ENCODE measurements around the gene INHBE.
"Not testable (repeated sequence)": the region's sequence is repeated elsewhere in the genome, so short reads cannot be mapped to it uniquely, and the experiment has no call there.

The INHBE gene, protein sequence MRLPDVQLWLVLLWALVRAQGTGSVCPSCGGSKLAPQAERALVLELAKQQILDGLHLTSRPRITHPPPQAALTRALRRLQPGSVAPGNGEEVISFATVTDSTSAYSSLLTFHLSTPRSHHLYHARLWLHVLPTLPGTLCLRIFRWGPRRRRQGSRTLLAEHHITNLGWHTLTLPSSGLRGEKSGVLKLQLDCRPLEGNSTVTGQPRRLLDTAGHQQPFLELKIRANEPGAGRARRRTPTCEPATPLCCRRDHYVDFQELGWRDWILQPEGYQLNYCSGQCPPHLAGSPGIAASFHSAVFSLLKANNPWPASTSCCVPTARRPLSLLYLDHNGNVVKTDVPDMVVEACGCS

DNA sequence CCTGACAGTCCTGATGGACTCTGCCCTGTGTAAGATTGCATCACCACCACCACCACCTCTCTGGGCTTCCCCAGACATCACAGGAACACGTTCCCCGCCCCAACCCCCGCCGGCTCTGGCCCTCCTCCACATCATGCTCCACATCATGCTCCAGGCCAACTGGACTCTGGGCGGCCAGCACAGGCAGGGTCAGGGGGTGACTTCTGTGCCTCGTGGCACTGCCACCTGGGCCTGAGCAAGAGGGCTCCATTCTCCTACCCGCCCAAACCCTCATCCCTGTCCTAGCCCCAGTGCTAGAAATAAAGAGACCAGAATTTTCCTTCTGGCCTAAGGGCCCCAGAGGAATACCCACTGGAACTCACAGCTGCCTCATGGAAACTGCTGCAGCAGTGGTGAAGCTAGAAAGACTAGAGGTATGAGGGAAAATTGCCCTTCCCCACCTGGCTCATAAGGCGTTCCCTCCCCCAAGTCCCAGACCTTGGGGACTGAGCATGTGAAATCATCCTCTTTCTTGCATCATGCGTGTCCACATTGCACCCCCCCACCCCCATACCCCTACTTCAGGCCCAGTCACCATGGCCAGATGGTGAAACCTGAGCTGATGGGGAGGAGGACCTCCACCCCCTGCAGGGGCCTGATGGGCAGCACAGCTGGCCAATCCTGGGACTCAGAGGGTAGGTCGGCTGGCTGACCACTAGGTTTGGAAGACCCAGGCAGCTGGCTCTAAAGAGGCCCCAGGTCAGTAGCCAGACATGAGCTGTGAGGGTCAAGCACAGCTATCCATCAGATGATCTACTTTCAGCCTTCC is at the start of gene INHBE:
INHBE (plus strand) TSS at position 742 of the 808 bp plus-strand sequence. CDS start 230 bp downstream, outside the sequence.
- no peak for DNase-seq

DNA sequence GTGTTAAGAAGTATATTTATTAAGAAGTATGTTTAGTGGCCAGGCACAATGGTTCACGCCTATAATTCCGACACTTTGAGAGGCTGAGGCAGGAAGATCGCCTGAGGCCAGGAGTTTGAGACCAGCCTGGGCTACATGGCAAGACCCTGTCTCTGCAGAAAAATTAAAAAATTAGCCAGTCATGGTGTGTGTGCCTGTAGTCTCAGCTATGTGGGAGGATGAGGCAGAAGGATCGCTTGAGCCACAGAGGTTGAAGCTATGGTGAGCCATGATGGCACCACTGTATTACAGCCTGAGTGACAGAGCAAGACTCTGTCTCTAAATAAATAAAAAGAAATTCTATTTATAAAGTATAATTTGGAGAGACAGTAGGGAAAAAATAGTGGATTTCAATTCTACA is 44.6 kb upstream of the INHBE start:
- DNase-seq: no peak

DNA sequence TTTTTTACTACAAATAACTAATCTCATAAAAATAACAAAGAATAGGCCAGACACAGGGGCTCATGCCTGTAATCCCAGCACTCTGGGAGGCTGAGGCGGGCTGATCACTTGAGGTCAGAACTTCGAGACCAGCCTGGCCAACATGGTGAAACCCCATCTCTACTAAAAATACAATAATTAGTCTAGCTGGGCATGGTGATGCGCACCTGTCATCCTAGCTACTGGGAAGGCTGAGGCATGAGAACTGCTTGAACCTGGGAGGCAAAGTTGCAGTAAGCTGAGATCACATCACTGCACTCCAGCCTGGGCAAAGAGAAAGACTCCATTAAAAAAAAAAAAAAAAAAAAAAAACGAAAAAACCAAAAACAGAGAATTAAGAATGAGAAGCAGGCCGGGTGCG is 40.9 kb upstream of the INHBE start:
- DNase-seq: not testable (repeated sequence)

DNA sequence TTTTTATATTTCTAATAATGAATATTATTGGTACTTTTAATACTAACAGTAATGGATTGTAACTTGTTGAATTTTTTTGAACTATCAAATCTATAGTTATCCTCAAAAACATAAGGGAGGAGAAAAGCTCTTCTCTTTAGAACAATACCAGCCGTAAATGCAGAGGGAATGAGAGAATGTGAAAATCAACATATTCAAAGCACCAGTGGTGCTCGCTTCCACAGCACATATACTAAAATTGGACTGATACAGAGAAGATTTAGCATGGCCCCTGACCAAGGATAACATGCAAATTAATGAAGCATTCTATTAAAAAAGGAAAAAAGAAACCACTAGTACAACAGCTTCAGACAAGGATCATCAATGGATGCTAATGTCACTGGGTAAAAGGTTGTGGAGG is 40.0 kb upstream of the INHBE start:
- no peak for DNase-seq

DNA sequence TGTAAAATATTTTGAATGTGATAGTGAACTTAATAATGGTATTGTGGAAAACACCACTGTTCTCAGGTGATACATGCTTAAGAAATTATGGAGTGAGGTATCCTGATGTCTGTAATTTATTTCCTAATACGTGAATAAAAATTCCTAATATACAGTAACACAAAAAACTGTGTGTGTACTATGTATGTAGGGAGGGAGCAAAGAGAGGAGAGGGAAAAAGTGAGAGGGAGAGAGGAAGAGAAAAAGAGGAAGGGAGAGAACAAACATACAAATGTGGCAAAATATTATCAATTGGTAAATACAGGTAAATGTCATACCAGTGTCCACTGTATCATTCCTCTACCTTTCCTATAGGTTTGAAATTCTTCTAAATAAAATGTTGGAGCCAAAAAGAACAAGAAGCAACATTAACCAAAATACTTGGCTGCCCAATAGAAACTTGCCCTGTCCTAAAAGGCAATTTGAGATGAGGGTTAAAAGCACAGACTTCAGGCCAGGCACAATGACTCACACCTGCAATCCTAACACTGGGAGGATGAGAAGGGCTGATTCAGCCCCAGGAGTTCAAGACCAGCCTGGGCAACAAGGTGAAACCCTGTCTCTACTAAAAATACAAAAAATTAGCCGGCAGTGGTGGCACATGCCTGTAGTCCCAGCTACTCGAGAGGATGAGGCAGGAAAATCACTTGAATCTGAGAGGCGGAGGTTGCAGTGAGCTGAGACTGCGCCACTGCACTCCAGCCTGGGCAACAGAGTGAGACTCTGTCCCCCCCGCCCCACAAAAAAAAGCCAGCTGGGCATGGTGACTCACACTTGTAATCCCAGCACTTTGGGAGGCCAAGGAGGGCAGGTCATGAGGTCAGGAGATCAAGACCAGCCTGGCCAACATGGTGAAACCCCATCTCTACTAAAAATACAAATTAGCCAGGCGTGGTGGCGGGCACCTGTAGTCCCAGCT is 38.8 kb upstream of the INHBE start:
- DNase-seq: no peak

DNA sequence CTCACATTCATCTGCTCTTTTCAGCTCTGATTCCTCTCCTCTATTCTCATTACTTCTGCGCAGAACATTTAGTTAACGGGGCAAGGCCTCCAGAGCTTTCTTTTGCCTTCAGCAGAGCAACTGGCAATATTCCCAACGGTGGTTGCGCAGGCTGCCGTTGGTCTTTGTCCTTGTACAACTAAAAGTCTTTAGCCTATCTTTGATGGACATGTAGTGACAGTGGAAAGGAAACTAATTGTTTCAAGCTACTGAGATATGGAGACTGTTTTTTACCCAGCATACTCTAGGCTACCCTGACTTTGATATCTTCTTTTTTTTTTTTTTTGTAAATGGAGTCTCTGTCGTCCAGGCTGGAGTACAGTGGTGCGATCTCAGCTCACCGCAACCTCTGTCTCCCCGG is 36.9 kb upstream of the INHBE start:
- DNase-seq: no peak

DNA sequence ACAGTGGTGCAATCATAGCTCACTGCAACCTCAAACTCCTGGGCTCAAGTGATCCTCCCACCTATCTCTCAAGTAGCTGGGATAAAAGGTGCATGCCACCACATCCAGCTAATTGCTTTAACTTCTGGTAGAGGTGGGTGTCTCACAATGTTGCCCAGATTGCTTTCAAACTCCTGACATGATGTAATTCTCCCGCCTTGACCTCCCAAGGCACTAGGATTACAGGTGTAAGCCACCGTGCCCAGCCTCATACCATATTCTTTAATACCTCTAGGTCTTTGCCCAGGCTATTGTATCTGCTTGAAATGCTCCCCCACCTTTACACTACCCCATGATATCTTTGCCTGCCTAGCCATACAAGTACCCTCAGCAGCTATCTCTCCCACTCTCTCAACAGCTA is 35.6 kb upstream of the INHBE start:
- no peak for DNase-seq

DNA sequence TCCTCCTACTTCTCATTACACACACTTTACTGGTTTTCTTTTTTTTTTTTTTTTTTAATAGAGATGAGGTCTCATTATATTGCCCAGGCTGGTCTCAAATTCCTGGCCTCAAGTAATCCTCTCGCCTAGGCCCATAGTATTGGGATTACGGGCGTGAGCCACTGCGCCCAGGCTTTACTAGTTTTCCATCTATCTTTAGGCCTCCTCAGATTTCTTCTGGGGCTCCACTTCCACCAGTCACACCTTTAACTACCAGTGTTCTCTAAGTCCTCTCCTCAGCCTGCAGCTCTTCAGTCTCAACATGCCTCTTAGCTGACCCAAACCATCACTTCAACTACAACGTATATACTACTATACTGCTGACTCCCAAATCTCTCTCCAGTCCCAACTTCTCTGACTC is 34.6 kb upstream of the INHBE start:
- DNase-seq: no peak

DNA sequence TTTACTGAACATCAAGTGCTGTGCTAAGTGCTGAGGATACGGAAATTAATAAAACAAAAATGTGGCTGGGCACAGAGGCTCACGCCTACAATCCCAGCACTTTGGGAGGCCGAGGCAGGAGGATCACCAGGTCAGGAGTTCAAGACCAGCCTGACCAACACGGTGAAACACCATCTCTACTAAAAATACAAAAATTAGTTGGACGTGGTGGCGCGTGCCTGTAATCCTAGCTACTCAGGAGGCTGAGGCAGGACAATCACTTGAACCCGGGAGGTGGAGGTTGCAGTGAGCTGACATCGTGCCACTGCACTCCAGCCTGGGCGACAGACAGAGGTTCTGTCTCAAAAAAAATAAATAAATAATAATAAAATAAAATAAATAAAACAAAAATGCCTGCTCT is 28.2 kb upstream of the INHBE start:
- DNase-seq: not testable (repeated sequence)

DNA sequence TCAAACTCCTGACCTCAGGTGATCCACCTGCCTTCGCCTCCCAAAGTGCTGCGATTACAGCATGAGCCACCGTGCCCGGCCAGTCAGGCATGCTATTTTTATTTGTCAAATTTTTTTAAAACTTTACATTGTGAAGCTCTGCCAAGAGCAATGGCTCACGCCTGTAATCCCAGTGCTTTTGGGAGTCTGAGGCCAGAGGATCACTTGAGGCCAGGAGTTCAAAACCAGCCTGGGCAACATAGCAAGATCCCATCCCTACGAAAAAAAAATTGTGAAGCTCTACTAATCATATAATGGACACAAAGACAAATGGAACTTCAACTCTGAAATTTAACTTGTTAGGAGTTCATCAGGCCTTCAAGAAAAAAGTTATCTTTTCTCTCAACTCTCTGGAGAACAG is 26.1 kb upstream of the INHBE start:
- DNase-seq: no peak

DNA sequence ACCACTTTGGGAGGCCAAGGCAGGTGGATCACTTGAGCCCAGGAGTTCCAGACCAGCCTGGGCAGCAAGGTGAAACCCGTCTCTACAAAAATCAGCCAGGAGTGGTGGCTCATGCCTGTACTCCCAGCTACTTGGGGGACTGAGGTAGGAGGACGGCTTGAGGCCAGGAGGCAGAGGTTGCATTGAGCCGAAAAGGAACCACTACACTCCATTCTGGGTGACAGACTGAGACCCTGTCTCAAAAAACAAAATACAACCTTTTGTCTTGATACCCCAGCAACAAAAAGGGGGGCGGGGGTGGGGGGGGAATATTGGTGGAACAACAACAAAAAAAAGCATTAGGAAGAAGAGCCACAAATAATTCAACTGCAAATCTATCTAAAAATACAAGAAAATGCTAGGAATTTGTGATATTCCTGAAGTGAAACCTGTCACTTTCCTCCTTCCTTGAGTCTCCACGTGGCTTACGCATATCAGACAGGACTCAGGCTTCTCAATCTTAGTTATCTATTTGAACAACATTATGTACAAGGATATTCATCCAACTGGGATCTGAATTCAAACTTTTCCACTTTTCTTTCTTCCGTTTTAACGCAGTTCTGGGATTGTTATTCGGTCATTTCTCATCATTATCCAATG is 25.5 kb upstream of the INHBE start:
- no peak for DNase-seq

DNA sequence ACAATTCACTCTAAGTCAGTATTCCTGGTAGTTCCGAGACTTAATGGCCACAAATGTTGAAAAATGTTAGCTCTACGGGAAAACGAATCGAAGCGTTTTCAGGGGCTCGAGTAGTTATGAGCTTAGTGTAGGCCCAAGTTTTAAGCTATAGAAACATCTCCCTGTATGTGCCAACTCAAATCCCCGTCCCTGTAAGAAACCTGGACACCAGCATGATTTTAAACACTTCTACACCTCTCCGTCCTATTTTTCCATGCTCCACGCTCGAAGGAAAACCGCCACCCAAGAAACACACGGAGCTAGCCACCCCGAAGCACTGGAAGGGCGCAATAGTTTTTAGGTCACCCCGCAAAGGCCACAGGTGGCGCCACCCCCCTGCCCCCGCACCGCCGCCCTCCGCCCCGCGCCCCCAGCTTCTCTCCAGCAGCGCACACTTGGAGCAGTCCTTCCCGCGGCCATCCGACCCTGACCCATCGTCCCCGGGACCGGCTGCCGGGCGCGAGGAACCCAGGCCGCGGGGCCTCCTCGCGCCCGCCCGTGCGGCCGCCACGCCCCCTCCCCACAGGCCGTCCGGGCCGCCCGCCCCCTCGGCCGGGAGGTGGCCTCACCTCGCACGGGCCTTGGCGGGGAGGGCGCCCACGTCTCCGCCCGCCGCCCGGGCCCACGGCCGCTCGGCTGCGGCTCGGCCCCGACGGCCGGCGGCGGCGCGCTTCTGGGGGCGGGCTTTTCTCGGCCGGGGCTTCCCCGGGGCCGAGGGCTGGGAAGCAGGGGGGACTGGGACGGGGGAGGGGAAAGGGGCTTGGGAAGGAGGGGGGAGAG is 24.8 kb upstream of the INHBE start:
- DNase-seq: no peak

DNA sequence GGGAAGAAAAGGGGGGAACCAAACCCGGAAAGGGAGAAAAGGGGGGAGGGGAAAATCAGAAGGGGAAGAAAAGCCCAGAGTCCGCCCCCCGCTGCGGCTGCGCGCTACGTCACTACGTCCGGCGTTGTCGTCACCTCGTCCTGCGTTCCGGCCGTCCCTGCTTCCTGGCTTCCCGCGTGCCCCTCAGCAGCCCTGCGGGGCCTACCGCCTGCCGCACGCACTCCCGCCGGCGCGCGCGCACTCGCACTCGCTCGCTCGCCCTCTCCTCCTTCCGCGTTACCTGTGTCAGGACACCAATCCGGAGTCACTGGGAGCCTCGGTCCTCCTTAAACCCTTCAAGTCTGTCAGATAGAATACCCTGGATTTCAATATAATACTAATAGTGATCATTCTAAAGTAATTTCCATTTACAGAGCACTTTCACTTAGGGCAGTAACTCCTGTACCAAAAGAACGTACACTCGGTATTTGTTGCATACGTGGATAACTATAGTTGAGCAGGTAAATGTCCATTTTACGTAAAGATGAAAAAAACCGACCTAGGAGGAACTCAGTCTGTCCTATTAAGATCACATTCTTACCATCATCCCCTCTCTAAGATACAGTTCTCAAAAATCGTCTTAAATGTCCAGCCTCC is 24.1 kb upstream of the INHBE start, which contains the start of gene R3HDM2:
R3HDM2 (minus strand) TSS at position 113 of the 636 bp plus-strand sequence. CDS start 120,615 bp downstream, outside the sequence.
- peak; percentile 95 for DNase-seq

DNA sequence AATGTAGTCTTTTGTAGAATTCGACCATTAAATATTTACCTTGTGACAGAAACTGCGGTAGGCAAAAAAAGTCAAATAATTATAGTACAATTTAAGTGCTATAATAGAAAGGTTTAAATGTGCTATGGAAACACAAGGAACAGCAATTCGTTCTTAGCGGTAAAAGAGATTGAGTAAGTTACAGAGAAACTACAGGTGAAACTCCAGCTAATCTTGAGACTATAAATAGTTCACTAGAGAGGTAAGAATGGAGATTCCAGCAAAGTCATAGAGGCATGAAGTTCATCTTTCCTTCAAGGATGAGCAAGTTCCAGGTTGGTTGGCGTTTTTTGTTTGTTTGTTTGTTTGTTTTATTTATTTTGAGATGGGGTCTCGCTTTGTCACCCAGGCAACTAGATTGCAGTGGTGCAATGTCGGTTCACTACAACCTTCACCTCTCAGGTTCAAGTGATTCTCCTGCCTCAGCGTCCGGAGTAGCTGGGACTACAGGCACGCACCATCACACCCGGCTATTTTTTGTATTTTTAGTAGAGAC is 23.4 kb upstream of the INHBE start:
- no peak for DNase-seq

DNA sequence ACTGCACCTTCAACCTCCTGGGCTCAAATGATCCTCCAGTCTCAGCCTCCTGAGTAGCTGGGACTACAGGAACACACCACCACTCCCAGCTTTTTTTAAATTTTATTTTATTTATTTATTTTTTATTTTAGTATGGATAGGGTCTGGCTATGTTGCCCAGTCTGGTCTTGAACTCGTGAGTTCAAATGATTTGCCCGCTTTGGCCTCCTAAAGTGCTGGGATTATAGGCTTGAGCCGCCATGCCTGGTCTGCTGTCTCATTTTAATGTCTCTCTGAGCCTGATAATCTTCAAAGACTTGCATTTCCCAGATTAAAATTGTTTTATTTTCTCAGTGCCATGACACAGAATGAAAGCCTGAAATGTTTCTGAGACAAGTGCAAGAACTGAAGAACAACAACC is 21.7 kb upstream of the INHBE start:
- DNase-seq: no peak

DNA sequence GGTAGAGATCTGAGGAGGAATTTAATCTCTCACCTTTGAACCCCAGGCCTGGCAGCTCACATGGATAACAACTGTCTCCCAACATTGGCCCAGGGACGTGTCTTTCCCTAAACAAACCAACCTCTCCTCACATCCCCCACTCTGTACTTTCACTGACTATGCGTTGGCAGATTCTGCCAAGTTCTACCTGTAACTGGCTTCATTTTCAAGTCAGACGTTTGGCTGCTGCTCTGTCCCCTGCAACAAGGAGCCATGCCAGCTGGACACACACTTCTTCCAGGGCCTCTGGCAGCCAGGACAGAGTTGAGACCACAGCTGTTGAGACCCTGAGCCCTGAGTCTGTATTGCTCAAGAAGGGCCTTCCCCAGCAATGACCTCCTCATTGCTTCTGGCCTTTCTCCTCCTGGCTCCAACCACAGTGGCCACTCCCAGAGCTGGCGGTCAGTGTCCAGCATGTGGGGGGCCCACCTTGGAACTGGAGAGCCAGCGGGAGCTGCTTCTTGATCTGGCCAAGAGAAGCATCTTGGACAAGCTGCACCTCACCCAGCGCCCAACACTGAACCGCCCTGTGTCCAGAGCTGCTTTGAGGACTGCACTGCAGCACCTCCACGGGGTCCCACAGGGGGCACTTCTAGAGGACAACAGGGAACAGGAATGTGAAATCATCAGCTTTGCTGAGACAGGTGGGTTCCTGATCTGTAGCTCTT is 20.4 kb upstream of the INHBE start, which contains the start of gene INHBC:
INHBC (plus strand) TSS at position 268 of the 707 bp plus-strand sequence; CDS start at position 371, 103 bp downstream.
- no peak for DNase-seq

DNA sequence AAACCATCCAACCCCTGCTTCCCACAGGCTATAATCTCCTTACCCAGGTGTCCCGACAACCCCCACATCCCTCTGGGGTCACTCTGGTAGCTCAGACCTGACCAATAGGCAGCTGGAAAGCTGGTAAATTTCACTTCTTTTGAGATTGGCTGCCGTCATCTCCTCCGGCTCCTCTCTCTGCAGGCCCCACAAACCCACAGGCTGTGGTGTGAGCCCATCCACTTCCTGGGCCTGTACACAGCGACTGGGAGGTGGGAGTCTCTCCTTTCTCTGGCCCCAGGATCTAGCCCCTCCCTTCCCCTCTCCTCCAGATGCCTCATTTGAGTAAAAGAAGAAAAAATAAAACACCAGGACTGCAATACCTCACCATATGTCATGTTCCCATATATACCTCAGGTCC is 19.8 kb upstream of the INHBE start:
- DNase-seq: no peak

DNA sequence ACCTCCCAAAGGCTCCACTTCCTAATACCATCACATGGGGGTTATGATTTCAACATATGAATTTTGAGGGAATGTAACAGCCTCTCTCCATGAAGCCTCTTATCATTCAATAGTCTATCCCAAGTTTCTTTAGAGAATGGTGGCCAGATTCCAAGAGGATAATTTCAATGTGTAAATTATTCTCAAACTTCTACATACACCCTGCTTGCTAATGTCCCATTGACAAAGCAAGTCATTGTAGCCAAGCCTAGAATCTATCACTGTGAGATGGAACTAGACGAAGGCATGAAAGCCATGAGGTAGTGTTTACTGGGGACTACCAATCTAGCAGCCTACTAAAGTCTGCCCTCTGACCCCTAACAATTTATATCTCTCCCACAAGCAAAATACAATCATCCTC is 16.7 kb upstream of the INHBE start:
- no peak for DNase-seq

DNA sequence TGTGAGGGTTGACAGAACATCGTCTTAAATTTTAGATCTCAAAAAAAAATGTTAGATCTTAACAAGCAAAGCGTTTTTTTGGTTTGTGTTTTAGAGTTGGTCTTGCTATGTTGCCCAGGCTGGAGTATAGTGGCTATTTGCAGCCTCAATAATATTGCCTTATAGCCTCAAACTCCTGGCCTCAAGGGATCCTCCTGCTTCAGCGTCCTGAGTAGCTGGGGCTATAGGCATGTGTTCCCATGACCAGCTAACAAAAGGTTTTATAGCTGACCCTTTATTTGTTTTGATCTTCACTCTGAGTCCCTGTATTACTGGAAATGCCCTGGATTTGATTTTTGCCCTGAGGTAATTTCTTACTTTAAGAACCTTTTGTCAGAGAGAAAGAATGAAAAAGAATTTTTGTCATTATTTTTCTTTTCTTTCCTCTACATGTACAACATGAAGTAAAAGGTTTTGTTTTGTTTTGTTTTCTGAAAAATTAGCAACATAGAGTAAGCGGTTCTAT is 15.3 kb upstream of the INHBE start:
- DNase-seq: no peak

DNA sequence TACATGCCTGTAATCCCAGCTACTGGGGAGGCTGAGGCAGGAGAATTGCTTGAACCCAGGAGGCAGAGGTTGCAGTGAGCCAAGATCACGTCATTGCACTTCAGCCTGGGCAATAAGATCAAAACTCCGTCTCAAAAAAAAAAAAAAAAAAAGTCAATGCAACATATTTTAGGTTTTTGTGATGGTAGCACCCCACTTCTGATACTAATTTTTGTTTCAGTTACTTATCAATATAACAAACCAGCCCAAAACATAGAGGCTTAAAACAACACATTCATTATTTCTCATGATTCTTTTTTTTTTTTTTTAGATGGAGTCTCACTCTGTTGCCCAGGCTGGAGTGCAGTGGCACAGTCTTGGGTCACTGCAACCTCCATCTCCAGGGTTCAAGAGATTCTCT is 13.7 kb upstream of the INHBE start:
- not testable (repeated sequence) for DNase-seq

Data from stimulated activated CD4-positive, alpha-beta T cell treated with anti-CD3 and anti-CD28 coated beads, Interleukin-12 subunit alpha, Interleukin-12 subunit beta, amount 100 ng/mL, for 4 hours (primary cell).